SW480 (cell line): ENCODE data around the gene CLCA4.
"Not testable (repeated sequence)": the region's sequence is repeated elsewhere in the genome, so short reads cannot be mapped to it uniquely, and the experiment has no call there.

Experiments used
- DNase-seq: peaks from one replicate; pipeline ENCODE4 v3.0.0-alpha.2; 2016; ENCODE audit warnings: low spot score

The CLCA4 gene

GRCh38 chr1:86530211-86530845 lies 16.6 kb upstream of the CLCA4 start:
- no peak for DNase-seq

DNA sequence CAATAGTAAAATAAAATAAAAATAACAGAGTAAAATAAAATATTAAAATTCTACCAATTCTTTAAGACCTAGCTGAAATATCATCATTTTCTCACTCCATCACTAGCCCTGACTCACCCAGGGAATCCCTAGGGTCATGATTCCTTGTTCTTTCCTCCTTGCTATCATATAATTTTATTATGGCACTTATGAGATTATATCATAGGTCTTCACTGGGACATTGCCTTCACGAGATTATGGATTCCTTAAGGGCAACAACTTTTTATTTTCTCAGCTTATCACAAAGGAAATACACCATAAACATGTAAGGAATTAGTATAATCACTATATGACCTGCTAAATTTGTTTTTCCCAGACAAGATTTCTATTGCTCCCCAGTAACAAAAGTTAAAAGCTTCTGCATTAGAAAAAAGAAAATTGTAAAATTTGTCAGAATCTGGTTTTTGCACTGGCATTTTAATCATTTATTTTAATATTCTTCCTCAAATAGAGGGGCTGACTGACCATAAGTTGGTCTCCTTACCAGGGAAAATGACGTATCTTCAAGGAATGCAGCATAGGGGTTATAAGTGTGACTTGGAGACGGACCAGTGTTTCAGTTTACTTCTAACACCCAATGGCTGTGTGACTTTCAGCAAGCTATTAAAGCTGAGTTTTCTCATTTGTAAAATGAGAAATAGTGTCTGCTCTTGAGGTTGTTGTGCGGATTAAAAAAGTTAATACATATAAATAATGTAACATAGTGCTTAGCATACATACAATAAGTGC lies 8.8 kb upstream of the CLCA4 start:
- no peak for DNase-seq

- no peak for DNase-seq
Measured at GRCh38 chr1:86538775-86539174, 8.1 kb upstream of the CLCA4 start.

GRCh38 chr1:86541859-86542258 lies 5.0 kb upstream of the CLCA4 start:
- DNase-seq, result no peak

DNA sequence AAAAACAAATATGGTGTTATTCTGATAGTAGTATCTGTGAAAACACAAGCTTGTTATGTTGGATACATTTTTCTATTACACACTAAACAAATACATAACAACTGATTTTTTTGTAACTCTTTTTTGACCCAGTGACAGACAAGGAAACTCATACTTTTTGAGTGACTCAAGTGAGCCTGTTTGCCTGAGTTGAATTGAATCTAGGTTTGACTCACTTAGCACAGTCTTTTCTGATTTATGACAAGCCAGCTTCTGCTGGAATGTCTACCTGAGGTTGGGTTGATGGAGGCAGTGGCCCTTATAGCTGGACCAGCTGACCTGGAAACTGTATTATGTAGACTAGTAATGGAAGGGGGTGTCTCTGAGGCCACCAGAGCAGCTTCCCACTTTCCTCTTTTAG lies 4.2 kb upstream of the CLCA4 start:
- no peak for DNase-seq

- no peak for DNase-seq
Measured at GRCh38 chr1:86548839-86549238, 2.0 kb downstream of the CLCA4 start.

DNA sequence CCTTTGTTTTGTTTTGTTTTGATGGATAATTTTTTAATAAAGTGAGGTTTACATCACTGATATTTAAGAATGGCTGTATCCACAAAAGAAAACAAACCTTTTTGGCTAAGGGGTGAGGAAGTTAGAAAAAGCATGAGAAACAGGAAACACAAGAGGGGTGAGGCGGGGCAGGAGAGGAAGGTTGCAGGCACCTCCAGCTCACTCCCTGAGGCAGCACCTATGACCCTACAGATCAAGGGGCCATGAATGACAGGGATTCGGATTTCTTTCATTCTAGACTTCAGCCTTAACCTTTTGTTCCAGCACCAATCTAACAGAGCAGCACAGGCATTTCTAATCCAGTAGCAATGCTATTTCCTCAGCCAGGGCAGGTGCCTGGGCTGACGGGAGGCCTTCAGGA lies 4.4 kb downstream of the CLCA4 start:
- DNase-seq, result no peak

GRCh38 chr1:86552376-86552775 lies 5.5 kb downstream of the CLCA4 start:
- no peak for DNase-seq

DNA sequence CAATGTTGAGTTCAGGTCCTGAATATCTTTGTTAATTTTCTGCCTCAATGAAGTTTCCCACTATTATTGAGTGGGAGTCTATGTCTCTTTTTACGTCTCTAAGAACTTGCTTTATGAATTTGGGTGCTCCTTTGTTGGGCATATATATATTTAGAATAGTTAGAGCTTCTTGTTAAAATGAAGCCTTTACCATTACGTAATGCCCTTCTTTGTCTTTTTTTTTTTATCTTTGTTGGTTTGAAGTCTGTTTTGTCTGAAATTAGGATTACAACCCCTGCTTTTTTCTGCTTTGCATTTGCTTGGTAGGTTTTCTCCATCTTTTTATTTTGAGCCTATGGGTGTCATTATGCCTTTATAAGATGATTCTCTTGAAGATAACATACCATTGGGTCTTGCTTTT lies 10.9 kb downstream of the CLCA4 start:
- no peak for DNase-seq

GRCh38 chr1:86563849-86564248 lies 17.0 kb downstream of the CLCA4 start:
- DNase-seq, result no peak

DNA sequence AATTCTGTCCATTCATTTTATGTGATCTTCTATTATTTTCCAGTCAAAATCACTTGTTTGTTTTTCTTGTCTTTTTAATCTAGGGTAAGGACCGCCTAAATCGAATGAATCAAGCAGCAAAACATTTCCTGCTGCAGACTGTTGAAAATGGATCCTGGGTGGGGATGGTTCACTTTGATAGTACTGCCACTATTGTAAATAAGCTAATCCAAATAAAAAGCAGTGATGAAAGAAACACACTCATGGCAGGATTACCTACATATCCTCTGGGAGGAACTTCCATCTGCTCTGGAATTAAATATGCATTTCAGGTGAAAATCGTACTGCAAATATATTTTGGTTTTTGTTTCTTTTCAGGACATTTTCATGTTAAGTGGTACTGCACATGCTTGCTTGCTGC lies 20.5 kb downstream of the CLCA4 start:
- DNase-seq, result no peak

DNA sequence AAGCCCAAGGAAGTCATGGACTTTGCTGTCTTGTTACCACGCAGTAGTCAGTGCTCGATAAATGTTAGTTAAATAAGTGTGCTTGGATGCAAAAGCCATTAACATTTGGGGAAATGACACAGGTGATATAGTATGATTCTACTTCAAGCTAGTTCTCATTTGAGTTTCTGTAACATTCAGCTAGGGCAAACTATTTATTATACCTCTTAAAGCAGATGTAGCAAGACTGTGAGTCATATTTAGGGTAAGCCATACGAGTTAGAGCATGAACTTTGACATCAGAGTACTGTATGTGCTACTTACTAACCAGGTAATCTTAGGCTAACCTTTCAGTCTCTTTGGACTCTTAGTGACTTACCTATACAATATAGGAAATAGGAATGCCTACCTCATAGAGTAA lies 21.0 kb downstream of the CLCA4 start:
- no peak for DNase-seq

DNA sequence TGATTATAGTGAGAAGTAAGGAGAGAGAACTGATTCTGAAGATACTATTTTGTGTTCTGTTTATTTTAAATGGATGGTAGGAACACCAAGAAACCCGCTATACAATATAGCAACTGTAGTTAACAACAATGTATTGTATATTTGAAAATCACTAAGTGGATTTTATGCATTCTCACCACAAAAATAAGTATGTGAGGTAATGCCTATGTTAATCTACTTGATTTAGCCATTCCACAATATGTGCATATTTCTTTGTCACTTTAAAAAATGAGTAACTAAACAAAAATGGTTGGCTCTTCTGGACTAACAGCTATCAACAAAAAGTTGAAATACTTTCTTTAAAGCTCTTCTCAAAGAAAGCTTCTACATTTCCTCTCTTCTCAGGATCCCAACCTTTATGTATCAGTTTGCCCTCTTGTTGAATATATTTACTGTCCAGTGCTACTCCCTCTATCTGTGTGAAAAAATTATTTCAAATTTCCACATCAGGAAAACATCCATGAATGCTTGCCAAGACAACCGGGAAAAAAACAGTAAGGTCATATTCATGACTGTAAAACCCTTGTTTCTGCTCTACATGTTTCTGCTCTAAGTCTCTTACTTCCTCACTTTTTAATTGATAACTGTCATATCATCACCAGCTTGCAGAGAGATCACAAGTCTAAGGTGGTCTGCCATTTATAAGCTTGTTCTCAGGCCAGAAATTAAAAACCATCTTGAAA lies 27.0 kb downstream of the CLCA4 start:
- DNase-seq, result no peak

DNA sequence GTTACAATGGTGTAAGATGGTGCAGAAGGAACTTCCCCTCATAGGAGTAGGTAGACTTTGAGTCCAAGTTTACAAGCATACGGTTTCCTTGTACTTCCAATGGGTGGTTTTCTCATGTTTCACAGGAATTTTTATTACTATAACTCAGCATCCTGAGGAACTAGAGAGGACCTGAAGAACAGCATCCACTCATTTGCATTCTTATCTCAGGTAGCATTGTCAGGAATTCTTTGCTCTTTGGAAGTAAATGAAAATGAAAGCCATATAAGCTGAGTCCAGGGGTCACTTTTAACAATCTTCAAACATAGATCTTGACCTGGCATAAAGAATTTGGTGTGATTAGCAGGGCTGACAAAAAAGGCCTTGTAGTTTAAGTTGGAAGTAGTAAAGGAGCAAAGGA lies 34.4 kb downstream of the CLCA4 start:
- DNase-seq, result no peak

GRCh38 chr1:86582161-86582560 lies 35.3 kb downstream of the CLCA4 start:
- DNase-seq, result no peak

DNA sequence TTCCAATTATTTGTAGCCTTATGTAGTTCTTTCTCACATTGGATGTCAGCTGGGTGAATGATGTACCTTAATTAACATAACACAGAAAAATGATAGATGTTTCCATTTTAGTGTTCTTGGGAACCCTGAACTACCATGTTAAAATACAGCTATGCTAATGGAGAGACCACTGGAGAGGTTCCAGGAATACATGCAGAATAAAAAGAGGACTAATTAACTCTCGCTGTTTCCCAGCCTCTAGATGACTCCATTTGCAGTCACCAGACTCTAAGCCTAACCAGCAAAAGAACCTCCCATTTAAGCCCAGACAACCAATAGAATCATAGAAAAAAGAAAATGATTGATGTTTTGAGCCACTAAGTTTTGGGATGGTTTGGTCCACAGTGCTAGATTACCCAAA lies 36.2 kb downstream of the CLCA4 start:
- DNase-seq, result no peak

- DNase-seq, result no peak
Measured at GRCh38 chr1:86583593-86583992, 36.7 kb downstream of the CLCA4 start.

GRCh38 chr1:86594284-86594770 lies 47.4 kb downstream of the CLCA4 start:
- DNase-seq, result no peak

- DNase-seq, result no peak
Measured at GRCh38 chr1:86596224-86596623, 49.3 kb downstream of the CLCA4 start.

DNA sequence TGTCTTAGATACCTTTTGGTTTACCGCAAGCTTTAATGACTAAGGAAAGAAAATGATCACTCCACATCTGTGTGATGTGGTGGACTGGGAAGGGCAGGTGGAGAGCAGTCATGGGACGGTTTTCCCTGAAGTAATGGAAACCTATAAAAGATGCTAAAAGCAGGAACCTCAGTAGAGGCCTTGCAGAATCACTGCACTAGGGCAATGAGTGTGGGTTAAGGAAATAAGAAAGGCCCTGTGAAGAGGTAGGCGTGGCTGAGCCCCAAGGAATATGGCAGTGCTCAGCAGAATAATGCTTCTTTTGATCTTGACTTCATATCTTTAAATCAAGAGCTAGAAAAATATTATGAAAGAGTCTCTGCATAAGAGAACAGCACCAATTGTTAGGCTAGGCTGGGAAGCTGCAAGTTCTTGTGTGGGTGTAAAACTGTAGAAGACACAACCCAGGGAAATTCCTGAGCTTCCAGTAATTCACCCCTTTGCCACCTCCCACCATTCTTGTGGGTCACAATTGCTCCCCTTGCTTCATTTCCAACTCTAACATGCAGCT lies 49.9 kb downstream of the CLCA4 start:
- peak; percentile 18 for DNase-seq

- DNase-seq, result not testable (repeated sequence)
Measured at GRCh38 chr1:86606080-86606479, 59.2 kb downstream of the CLCA4 start.

GRCh38 chr1:86616433-86616832 lies 69.6 kb downstream of the CLCA4 start:
- no peak for DNase-seq

- no peak for DNase-seq
Measured at GRCh38 chr1:86616871-86617270, 70.0 kb downstream of the CLCA4 start.
